ENCODE data around the gene RNGTT.

GRCh38 chr6:88933521-88933920, 29.9 kb downstream of the RNGTT start:
- no peak for TF ChIP-seq CTCF (conservative IDR thresholded peaks at IDR 0.05)
- TF ChIP-seq ZFX (IDR thresholded peaks at IDR 0.05) = no peak

Data from C4-2B (cell line).